HEK293 (cell line): ENCODE measurements around the gene ZFP62.

ENCODE experiments used
- CTCF ChIA-PET: fragments of 350-600 bp; formaldehyde crosslinking; extraction: SDS; loops from one replicate; lab custom pipeline; 2021; ENCODE audit warnings: antibody characterized with exemption; lab: Yijun Ruan, JAX
- POLR2A ChIA-PET: fragments of 300-600 bp; formaldehyde crosslinking; extraction: SDS; loops from one replicate; lab custom pipeline; 2020; ENCODE audit warnings: antibody characterized with exemption, inconsistent platforms; lab: Yijun Ruan, JAX
- H3K27ac ChIP-seq: fragments of 200-500 bp; sonication (Bioruptor generic); 2 replicates; pipeline ENCODE4 v1.5.1; 2014; ENCODE audit warnings: low read depth, low read length, control low read depth, inconsistent platforms; ENCODE audit errors: extremely low read depth
- H3K36me3 ChIP-seq, 2 experiments: fragments of 200-500 bp in 1 of 2; sonication (Bioruptor generic) in 1 of 2; 1 replicate in 1 of 2; 2 replicates in 1 of 2; pipeline ENCODE4 v1.5.1; 2014 to 2017; ENCODE audit warnings: inconsistent platforms in 2 of 2, low read length in 2 of 2; ENCODE audit not compliant: control insufficient read depth in 2 of 2, insufficient read depth in 1 of 2
- H3K4me1 ChIP-seq: fragments of 200-500 bp; sonication (Bioruptor generic); 2 replicates; pipeline ENCODE4 v1.5.1; 2014; ENCODE audit warnings: mild to moderate bottlenecking, low read length, inconsistent platforms; ENCODE audit not compliant: control insufficient read depth, insufficient read depth
- H3K4me3 ChIP-seq: 2 replicates; pipeline ENCODE4 v1.5.1; 2011; ENCODE audit warnings: low read depth, mild to moderate bottlenecking, control low read depth, low read length, moderate library complexity
- H3K9me3 ChIP-seq: fragments of 200-500 bp; sonication (Bioruptor generic); 2 replicates; pipeline ENCODE4 v1.5.1; 2014; ENCODE audit warnings: low read depth, low read length, inconsistent platforms; ENCODE audit not compliant: control insufficient read depth, insufficient read depth
- GLIS2 ChIP-seq: fragments of 450-650 bp; formaldehyde crosslinking; IDR thresholded peaks from 2 replicates; pipeline ENCODE4 v1.5.1; 2016; ENCODE audit warnings: missing biosample characterization, missing genetic modification characterization
- KLF10 ChIP-seq: fragments of 450-650 bp; IDR thresholded peaks from 2 replicates; pipeline ENCODE4 v1.5.1; 2018; ENCODE audit warnings: missing biosample characterization, mild to moderate bottlenecking, missing genetic modification characterization
- ZBTB11 ChIP-seq: fragments of 450-650 bp; formaldehyde crosslinking; conservative IDR thresholded peaks from 2 replicates; pipeline ENCODE4 v1.5.1; 2016; ENCODE audit warnings: low read depth, missing biosample characterization, missing genetic modification characterization
- ZNF155 ChIP-seq: fragments of 450-650 bp; formaldehyde crosslinking; IDR thresholded peaks from 2 replicates; pipeline ENCODE4 v1.5.1; 2016; ENCODE audit warnings: missing biosample characterization, missing genetic modification characterization
- ZNF362 ChIP-seq: fragments of 450-650 bp; formaldehyde crosslinking; IDR thresholded peaks from 2 replicates; pipeline ENCODE4 v1.5.1; 2016; ENCODE audit warnings: missing biosample characterization, missing genetic modification characterization
- ZNF366 ChIP-seq: fragments of 450-650 bp; formaldehyde crosslinking; conservative IDR thresholded peaks from 2 replicates; pipeline ENCODE4 v1.5.1; 2016; ENCODE audit warnings: missing biosample characterization, missing genetic modification characterization
- ZNF404 ChIP-seq: fragments of 450-650 bp; formaldehyde crosslinking; IDR thresholded peaks from 2 replicates; pipeline ENCODE4 v1.5.1; 2017; ENCODE audit warnings: missing biosample characterization, missing genetic modification characterization
- ZNF518A ChIP-seq: fragments of 450-650 bp; formaldehyde crosslinking; conservative IDR thresholded peaks from 2 replicates; pipeline ENCODE4 v1.5.1; 2016; ENCODE audit warnings: low read depth, missing biosample characterization, missing genetic modification characterization
- ZNF792 ChIP-seq: fragments of 450-650 bp; formaldehyde crosslinking; IDR thresholded peaks from 2 replicates; pipeline ENCODE4 v1.5.1; 2016; ENCODE audit warnings: missing biosample characterization, missing genetic modification characterization
- TF ChIP-seq, protein P1 (sequence below): fragments of 450-650 bp; formaldehyde crosslinking; IDR thresholded peaks from 2 replicates; pipeline ENCODE4 v1.5.1; 2016; ENCODE audit warnings: missing biosample characterization, missing genetic modification characterization

The ZFP62 gene

DNA sequence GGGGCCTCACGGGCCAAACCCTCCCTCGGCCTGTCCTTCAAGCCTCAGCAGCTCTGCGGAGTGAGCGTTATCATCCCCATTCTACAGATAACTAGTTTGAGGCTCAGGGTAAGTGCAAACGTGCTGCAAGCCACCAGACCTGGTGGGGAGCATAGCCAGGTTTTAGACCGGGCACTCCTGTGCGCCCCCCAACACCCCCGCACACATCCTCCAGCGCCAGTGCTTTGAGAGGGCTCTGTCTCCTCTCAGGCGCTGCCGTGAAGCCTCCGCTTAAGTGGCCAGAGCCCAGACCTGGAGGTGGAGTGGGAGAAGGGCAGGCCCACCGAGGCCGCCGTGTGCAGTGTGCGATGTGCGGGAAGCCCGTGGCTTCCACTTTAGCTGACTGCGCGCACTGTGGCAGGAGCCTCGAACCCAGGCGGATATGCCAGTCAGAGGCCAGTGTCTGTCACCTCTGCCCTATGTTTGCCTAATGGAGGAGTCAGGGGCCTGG, 56.9 kb downstream of the ZFP62 start:
- no peak overlapping the region for H3K27ac ChIP-seq
- POLR2A ChIA-PET, result no interaction called here

More for the DNA sequence above, 56.9 kb downstream of the ZFP62 start:
- Histone ChIP-seq H3K9me3 (no peaks in the 10 kb centered on the region), H3K36me3 (peaks cover 0 to 38% of the 10 kb centered on the region in 2 experiments; a peak in 1 of 3 replicates), H3K4me3 (no peak overlapping the region), H3K4me1 (peaks cover 21% of the 10 kb centered on the region)
- TF ChIP-seq ZNF518A (tag by site-specific recombination), result no peak
- no peak for TF ChIP-seq ZNF362 (tag by site-specific recombination)
- no peak for TF ChIP-seq GLIS2 (tag by site-specific recombination)
- no peak for TF ChIP-seq ZNF155 (tag by site-specific recombination)
- no peak for TF ChIP-seq KLF10
- TF ChIP-seq ZNF404 (tag by site-specific recombination), result no peak
- no peak for TF ChIP-seq ZNF792 (tag by site-specific recombination)
- TF ChIP-seq ZNF366 (tag by site-specific recombination), result no peak
- TF ChIP-seq, protein P1, sequence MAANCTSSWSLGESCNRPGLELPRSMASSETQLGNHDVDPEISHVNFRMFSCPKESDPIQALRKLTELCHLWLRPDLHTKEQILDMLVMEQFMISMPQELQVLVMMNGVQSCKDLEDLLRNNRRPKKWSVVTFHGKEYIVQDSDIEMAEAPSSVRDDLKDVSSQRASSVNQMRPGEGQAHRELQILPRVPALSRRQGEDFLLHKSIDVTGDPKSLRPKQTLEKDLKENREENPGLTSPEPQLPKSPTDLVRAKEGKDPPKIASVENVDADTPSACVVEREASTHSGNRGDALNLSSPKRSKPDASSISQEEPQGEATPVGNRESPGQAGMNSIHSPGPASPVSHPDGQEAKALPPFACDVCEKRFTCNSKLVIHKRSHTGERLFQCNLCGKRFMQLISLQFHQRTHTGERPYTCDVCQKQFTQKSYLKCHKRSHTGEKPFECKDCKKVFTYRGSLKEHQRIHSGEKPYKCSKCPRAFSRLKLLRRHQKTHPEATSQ (tag by site-specific recombination), result no peak
- TF ChIP-seq ZBTB11 (tag by site-specific recombination), result no peak
- CTCF ChIA-PET, result no interaction called here
